HCT116 (cell line): ENCODE data around the gene KRTAP10-10.

Source experiments
- CTCF ChIP-seq, 3 experiments: fragments of 200-600 bp in 1 of 3; sonication (generic) in 1 of 3; IDR thresholded peaks in 2 of 3; conservative IDR thresholded peaks in 1 of 3; 2 replicates each; pipeline ENCODE4 v1.5.1; 2012 to 2017; ENCODE audit warnings: low read depth in 2 of 3, low read length in 2 of 3, antibody characterized with exemption in 1 of 3, borderline replicate concordance in 1 of 3, control low read depth in 1 of 3, mild to moderate bottlenecking in 1 of 3, mixed read lengths in 1 of 3, mixed run types in 1 of 3, moderate library complexity in 1 of 3; ENCODE audit not compliant: insufficient read depth in 1 of 3
- POLR2A ChIP-seq: IDR thresholded peaks from 2 replicates; pipeline ENCODE4 v1.7.0; 2011; ENCODE audit warnings: borderline replicate concordance; ENCODE audit not compliant: insufficient read depth, insufficient read length; ENCODE audit errors: extremely low read depth
- SP1 ChIP-seq: IDR thresholded peaks from 2 replicates; pipeline ENCODE4 v1.6.1; 2012; ENCODE audit warnings: low read depth

DNA sequence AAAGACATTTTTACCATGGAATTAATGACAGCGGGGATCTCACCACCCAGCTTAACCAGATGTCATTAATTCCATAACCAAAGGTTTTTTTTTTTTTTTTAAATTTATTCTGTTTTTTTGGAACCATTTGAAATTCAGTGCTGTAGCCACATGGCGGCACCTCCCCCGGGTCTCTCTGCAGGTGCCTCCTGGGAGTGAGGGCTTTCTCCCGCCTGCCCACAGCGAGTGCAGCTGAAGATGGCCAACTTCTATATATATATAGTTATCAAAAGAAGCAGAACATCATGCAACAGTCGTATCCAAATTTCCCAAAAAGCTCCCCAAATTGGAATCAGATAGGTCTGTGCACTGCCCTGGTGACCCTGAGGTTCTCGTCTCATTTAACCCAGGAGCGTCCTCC is 21.7 kb upstream of the KRTAP10-10 start:
- TF ChIP-seq CTCF (IDR thresholded peaks at IDR 0.05 in 2 of 3, conservative IDR thresholded peaks at IDR 0.05 in 1 of 3; ENCODE audit: borderline replicate concordance in 1 of 3, insufficient read depth in 1 of 3, low read depth in 2 of 3, low read length in 2 of 3) (no peak), SP1 (no peak), POLR2A (no peak)
